NCI-H2081 (cell line): ENCODE measurements around the gene CENPN.

Source experiments
- DNase-seq, 2 experiments: peaks; one replicate each; lab custom pipeline; 2025; lab: John Stamatoyannopoulos, UW

CENPN gene

DNA sequence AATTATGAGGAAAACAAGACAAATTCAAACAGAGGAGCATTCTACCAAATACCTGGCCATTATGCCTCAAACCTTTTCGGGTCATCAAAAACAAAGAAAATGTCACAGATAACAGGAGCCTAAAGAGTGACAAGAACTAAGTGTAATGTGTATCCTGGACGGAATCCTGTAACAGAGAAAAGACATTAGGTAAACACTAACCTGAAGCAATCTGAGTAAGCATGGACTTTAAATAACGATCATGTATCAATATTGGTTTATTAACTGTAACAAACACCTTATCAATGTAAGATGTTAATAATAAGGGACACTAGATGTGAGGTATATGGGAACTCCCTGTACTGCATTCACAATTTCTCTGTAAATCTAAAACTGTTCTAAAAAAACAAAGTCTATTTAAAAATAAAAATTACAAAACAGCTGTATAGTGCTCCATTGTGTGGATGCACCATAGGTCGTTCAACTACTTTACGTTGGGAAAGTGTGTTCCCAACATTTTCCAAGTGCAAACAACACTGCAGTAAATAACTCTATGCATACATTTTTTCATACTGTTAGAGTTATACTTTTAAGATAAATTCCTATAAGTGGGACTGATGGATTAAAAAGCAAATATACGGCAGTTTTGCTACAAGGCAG lies 15.1 kb upstream of the CENPN start:
- no peak for DNase-seq

DNA sequence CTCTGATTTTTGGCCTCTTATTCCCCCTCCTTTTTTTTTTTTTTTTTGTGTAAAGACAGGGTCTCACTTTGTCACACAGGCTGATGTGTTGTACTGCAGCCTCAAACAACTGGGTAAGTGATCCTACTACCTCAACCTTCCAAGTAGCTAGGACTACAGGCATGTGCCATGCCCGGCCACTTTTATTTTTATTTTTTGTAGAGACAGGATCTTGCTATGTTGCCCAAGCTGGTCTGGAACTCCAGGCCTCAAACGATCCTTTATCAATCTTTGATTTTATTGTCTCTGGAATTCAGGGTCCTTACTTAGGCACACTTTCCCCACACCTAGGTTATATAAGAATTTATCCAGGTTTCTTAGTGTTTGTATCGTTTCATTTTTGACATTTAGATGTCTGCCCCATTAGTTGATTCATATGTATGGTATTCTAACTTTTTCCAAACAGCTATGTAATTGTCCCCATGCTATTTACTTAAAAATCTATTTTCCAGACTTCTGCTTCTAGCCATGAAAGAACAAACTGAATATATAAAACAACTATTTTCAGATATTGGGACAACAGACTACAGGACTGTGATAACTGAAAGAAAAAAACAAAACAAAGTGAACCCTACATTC lies 14.2 kb upstream of the CENPN start:
- DNase-seq, result no peak

DNA sequence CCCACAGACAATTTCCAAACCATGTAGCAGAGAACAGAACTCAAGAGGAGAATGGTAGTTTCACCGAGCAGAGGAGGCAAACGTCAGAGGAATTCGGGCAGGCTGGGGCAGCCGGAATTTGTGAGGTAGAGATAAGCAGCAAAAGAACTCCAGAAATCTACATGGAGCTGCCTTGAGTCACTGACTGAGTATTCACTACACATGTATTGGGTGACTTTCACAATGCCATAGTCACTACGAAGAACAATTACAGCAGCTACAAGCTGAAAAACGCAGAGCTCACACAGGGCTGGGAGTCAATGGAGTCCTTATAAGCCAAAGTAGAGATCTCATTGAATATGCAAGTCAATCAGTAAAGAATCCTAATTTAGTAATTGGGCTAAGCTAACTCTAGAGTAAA lies 13.7 kb upstream of the CENPN start:
- no peak for DNase-seq

DNA sequence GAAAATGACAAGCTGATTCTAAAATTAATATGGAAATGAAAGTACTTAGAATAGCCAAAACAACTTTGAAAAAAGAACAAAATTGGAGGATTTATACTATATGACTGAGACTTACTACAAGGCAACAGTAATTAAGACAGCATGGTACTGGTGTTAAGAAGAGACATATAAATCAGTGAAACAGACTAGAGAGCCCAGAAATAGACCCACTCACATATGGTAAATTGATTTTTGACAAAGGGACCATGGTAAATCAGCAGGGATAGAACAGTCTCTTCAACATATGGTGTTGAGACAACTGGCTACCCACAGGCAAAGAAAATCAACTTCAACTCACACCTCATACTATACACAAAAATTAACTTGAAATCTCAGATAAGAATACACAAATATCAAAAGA lies 13.2 kb upstream of the CENPN start:
- DNase-seq, result no peak

DNA sequence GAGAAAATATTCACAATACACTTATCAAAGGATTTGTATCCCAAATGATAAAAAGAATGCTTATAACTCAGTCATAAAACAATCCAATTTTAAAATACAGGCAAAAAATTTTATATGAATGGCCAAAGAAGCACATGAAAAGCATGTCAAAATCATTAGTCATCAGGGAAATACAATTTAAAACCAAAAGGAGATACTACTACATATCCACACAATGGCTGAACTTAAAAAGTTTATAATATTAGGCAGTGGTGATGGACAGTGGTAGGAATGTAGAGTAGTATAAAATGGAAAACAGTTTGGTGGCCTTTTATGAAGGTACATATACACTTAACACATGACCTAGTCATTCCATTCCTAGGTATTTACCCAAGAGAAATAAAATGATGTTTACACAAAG lies 12.6 kb upstream of the CENPN start:
- no peak for DNase-seq

DNA sequence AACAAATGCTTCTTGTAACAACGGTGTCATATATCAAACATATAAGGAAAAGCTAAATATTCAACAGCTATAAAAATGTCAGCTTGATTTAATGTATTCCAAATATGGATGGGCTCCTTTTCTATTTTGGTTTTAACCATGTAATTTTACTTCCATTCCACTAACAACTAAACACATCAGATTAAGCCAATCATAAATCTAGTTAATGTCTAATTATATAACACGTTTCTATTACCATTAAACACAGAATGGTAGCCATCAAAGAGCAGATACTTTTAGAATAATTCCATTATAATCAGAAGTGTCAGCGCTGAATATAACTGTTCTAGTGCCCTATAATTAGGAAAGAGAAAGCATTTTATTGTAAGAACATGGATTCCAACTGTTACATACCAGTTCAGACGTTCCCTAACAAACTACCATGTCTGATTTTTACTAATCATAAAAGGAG lies 10.3 kb upstream of the CENPN start:
- peak in 1 of 2 experiments; percentile 51 for DNase-seq

DNA sequence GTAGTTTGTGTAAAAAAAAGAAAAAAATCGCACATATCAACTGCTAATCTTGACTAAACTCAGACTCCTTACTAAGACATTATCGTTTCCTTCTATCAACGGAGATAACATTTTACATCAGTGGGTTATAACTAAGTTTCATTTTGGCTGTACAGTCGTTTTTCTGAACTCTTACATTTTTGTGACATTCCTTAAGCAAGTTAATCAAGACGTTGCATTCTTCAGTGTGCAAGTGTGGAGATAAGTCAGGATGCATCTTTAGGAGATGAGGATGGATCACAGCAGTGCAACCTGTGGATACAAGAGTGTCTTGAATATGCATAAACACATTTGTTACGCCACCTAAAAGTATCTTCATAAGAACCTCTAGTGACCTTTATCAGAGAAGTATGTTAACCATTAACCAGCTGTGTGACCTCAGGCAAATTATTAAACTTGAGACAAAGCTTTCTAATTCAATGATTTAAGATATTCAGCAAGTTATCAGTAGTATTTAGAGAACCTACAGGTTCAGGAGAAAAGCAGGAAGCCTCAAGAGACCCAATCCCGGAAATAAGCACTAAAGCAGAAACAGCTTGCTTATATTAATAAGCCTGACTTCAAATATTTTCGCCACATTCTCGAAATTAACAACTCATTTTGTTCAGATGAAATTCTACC lies 9.7 kb upstream of the CENPN start:
- no peak for DNase-seq

DNA sequence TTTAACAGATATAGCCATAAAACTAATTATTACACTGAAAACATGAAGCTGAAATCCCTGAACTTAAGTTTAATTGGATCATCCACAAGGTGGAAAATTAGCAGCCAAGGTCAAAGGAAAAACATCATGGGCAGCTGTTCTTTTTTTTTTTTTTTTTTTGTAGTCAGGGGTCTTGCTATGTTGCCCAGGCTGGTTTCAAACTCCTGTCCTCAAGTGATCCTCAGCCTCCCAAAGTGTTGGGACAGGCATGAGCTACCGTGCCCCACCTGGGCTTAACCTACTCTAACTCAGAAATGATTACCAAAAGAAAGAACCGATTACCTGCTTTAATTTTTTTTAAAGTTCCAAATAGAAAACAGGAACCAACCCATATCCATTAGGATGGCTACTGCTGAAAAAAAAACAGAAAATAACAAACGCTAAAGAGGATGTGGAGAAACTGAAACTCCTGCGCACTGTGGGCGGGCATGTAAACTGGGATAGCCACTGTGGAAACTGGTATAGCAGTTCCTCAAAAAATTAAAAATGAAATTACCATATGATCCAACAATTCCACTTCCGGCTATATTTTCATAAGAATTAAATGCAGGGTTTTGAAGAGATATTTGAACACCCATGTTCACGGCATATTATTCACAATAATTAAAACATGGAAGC lies 8.9 kb upstream of the CENPN start:
- no peak for DNase-seq

DNA sequence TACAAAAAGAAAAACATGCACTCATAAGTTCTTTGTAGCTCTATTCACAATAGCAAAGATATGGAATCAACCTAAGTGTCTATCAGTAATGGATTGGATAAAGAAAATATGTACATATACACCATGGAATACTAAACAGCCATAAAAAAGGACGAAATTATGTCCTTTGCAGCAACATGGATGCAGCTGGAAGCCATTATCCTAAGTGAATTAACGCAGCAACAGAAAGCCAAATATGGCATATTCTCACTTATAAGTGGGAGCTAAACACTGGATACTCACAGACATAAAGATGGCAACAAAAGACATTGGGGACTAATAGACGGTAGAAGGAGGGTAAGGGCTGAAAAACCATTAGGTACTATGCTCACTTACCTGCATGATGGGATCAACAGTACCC lies 6.1 kb upstream of the CENPN start:
- DNase-seq, result no peak

DNA sequence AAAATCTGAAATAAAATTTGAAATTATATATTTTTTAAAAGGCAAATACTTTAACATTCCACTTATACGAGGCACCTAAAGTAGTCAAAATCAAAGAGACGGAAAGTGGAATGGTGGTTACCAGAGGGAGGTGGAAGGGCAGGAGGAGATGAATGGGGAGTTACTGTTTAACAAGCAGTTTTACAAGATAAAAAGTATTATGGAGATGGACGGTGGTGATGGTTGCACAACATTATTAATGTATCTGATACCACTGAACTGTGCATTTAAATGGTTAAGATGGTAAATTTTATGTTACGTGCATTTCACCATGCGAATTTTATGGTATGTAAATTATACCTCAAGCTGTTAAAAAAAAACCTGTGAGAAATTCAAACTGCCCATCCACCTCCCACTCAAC lies 5.7 kb upstream of the CENPN start:
- no peak for DNase-seq

DNA sequence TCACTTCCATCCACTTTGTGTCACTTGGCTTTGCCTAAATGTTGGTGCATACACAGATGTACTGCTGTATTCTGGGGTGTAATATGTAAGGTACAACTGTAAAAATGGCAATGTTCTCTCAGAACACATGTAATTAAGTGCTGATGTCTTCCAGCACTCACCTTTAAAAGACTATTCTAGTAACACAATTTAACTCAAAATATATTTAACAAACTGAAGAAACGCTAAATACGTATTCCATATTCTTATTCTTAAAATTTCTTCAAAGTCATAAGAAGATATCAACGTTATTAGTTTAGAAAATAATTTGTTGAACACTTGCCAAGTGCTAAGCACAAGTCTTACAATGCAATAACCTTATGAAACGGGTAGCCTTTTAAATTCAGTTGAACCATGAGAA lies 4.0 kb upstream of the CENPN start:
- DNase-seq, result no peak

DNA sequence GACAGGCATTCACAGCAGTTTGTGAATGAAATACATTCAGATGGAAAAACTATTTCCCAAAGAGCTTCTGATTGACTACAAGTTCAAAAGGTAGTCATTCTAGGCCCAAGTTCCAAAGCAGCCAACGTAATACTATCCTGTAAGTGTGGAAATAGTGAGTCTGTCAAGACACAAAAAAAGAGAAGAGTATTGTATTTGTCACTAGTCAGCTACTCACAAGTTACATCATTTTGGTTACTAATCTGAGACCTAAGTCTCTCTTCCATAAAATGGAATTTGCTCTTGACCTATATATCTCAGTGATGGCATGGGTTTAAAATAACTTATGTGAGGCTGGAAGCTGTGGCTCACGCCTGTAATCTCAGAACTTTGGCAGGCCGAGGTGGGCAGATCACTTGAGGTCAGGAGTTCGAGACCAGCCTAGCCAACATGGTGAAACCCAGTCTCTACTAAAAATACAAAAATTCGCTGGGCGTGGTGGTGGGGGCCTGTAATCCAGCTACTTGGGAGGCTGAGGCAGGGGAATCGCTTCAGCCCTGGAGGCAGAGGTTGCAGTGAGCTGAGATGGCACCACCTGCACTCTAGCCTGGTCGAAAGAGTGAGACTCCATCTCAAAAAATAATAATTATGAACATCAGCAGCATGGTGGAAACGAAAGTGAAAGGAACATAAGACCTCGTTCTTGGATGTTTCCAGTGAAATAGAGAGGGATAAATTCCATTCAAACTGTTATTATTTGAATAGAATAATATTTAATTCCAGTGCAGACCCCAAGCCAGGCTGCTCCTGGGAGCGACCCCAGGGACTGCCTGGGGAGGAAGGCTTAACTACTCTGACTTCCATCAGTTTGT lies 3.2 kb upstream of the CENPN start:
- no peak for DNase-seq

DNA sequence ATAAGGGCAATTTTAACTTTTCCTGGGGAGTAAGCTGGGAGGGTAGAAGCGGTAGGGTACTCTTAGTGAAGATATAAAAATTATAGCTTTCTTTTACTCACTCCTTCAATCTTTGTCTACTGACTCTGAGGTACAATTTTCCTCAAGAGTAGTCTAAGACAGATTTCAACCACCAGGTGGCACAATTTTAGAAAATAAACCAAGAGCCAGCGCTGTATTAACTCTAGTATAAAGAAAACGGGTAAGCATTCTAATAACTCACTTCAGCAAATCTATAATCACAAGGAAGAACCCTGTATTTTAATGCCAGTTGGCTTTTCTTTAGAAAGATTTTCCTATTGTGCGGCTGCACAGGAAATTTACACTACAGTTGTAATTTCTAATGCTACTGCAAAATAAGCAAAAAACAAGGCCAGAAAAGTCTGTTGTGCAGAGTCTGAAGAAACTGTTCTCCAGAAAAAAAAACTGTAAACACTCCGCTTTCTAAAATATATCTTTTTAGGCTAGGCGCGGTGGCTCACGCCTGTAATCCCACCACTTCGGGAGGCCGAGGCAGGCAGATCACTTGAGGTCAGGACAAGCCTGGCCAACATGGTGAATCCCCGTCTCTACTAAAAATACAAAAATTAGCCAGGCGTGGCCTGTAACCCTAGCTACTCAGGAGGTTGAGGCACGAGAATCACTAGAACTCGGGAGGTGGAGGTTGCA lies 2.2 kb upstream of the CENPN start:
- DNase-seq, result peak; percentile 19 to 44

DNA sequence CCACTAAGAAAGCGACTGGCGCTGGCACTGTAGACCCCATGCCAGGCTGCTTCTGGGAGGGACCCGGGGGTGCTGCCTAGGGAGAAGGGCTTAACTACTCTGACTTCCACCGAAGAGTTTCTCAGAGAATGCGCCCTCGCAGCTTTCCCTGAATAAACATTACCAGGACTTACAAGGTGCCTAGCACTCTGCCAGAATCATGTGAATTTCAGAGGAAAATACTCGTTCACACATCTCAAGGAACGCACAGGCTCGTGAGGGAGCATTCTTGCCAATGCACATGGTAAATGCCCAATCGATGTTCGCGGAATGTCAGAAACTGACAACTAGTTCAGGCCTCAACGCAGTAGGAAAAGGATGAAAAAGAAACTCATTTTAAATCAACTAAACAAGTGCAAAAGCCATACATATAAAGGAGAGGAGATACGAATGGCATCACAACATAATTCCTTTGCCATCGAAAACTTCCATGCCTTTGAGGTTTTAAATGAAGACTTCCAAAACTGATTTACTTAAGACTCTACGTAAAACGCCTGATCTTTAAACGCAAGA lies 1.3 kb upstream of the CENPN start:
- no peak for DNase-seq

DNA sequence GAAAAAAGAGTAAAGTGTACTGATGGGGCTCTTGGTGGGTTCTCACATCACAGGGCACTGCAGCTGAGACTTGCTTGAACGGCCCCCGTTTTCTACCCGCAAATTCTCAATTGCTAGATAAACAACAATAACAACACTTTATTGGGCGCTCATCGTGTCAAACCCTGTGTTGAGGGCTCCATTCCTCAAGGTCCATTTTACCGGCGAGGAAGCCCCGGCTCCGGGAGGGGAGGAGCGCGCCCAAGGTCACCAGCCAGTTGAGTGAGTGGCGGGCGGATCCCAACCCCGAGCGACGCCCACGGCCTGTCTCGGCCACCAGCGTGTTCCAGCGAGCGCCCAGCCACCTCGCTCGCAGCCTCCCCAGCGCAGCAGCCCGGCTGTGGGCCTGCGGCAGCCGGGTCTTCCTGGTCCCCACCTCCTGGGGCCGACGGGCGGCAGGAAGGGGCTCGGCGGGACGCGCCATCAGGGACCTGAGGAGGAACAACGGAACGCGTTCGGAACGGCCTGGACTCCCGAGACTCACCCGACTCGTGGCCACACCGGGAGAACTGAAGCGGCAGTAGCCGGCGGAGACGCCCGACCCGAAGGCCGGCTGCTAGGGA lies 702 bp upstream of the CENPN start:
- DNase-seq, result peak in 1 of 2 experiments; percentile 44

DNA sequence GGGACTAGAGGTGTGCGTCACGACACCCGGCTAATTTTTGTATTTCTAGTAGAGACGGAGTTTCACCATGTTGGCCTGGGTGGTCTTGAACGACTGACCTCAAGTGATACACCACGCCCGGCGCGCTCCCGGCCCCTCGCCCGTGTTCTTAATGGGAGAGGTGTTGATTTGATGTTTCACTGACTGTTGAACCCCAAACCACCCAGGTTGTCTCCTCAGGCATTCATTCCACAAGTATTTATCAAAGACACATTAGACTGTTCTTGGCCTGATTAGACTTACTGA lies 1.4 kb downstream of the CENPN start:
- DNase-seq, result no peak

DNA sequence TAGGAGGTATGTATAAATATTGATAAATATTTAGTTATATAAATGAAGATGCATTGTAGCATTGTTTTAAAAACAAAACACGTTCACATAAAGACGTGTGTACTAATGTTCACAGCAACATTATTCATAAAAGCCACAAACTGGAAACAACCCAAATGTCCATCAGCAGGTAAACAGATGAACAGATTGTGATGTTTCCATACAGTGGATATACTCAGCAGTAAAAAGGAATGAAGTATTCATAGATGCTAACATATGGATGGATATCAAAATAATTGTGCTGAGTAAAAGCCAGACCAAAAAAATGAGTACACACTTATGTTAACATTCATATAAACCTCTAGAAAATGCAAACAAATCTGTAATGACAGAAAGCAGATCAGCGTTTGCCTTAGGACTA lies 6.0 kb downstream of the CENPN start:
- DNase-seq, result no peak

DNA sequence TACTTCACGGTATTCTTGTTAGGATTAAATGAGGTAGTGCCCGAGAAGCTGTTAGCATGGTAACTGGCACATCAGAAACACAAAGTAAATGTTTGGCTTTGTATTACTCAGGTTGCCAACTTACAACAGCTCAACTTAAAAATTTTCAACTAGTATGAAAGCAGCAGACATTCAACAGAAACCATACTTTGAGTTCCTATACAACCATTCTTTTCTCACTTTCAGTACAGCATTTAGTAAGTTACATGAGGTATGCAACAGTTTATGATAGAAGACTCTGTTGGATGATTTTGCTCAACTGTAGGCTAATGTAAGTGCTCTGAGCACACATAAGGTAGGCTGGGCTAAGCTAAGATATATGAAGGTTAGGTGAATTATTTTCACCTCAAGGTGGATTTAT lies 7.7 kb downstream of the CENPN start:
- DNase-seq, result no peak

DNA sequence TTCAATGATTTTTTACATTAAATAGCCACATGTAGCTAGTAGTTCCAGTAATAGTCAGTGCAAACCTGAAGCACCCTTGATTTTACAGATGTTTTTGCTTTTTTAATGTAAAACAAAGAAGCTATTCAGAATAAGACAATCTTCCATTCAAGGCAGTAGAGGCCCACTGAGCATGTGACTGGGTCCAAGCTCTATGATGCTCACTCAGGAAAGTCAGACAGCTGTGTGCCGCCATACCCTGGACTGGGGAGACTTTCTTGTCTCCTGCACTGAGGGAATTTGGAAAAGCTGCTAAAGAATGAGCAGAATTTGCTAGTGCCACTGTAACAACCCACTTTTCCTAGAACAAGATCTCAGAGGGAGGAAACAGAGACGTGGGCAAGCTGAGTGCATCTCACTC lies 11.5 kb downstream of the CENPN start:
- no peak for DNase-seq

DNA sequence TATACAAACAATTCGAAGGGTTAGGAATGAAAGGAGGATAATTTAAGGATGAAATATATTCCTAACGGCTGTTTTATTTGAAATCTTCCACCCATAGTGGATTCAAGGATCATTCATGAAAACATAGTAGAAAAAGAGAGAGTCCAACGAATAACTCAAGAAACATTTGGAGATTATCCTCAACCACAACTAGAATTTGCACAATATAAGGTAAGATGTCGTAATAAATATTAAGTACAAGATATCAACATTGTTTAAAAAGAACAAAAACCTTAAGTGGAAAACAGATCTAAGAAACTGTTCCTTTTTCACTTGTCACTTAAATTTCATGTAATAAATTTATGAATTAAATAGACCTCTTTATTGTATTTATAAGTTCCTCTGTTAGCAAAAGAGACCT lies 19.4 kb downstream of the CENPN start:
- no peak for DNase-seq
